Muscle of arm (tissue), 12 donors: ENCODE data around the gene FSD1. TPM values are rescaled to one million over a fixed set of nuclear protein-coding genes. Genes with fewer than 3 reads are reported as not detected.
"Not testable (repeated sequence)": the region's sequence is repeated elsewhere in the genome, so short reads cannot be mapped to it uniquely, and the experiment has no call there.

Source experiments
- DNase-seq: peaks from one replicate; pipeline ENCODE4 v3.0.0-alpha.2; 2013
- polyA plus RNA-seq, 12 donors: library from polyadenylated mRNA; unstranded; fragments of 120-200 nt; gene quantifications; one replicate each; pipeline ENCODE4 v1.2.1, GENCODE V29; 2013; ENCODE audit not compliant: insufficient read length in 12 of 12

The FSD1 gene
- polyA plus RNA-seq, 12 donors: 0.88 to 13.6 (median 2.2) TPM; not detected in 1

DNA sequence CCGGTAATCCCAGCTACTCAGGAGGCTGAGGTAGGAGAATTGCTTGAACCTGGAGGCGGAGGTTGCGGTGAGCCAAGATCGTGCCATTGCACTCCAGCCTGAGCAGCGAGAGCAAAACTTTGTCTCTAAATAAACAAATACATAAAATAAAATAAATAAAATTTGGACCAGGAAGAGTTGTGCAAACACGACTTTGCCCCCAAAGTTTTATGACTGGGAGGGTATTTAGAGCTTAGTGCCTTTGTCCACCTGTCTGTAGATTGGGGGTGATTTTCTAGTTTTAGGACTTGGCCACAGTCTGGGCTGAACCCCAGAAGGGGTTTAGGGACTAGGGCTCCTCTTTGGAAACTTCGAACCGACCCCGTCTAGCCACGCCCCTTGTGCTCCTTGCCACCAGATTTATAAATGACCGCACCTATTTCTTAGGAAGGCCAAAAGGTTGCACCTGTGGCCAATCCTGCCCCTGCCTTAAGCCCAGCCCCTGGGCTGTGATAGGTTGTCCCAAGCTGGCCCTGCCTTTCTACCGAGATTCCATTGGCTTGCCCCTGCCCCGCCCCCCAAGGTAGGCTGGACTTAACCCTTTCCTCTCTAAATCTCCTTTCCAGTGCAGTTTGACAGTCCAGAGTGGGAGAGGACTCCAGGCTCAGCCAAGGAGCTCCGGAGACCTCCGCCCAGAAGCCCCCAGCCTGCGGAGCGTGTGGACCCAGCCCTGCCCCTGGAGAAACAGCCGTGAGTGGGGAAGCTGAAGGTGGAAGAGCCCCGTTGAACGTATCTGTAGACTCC, 20.0 kb upstream of the FSD1 start:
- no peak for DNase-seq

DNA sequence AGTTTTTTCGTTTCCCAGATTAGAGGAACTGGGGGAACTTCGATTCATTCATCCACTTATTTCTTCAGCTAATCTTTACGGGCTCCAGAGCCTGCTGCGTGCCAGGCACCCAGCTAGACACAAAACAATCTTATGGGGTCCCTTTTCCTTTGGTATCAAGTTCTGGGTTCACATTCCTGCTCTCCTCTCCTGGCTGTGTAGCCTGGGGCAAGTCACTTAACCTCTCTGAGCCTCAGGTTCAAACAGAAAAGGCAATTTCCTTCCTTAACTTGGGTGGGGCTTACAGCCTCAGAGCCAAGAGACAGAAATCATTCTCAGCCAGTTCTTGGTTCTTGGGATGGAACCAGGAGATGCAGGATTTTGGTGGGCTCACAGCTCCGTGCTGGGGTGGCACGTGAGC, 19.4 kb upstream of the FSD1 start:
- DNase-seq: no peak

DNA sequence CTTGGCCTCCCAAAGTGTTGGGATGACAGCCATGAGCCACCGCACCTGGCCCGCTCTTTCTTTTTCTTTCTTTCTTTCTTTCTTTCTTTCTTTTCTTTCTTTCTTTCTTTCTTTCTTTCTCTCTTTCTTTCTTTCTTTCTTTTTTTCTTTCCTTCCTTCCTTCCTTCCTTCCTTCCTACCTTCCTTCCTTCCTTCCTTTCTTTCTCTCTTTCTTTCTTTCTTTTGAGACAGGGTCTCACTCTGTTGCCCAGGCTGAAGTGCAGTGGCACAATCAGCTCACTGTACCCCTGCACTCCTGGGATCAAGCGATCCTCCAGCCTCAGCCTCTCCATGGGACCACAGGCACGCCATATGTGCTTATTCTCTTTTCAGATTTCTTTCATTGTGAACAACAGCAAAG, 18.3 kb upstream of the FSD1 start:
- DNase-seq: not testable (repeated sequence)

DNA sequence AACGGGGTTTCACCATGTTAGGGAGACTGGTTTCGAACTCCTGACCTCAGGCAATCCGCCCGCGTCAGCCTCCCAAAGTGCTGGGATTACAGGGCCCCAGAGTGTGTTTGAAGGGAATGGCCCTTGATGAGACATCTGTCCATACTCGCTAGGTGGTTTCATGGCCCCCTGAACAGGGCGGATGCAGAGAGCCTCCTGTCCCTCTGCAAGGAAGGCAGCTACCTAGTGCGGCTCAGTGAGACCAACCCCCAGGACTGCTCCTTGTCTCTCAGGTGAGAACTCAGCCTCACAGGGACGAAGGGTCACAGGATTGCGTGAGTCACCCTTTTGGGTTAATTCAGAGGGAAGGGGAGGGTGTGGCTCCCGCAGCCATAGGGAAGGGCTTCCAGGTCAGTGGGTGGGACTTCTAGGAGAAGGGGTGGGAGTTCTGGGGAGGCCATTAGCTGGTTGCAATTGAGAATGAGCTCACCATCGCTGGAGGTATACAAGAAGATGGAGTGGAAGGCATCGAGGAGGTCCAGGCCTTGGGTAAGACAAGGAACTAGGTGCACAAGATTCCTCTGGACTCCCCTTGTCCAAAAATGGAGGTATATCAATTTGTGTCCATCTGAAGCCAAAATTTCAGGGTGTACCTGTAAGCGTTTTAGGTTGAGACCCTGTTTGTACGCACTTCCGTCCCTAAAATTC, 16.2 kb upstream of the FSD1 start:
- no peak for DNase-seq

DNA sequence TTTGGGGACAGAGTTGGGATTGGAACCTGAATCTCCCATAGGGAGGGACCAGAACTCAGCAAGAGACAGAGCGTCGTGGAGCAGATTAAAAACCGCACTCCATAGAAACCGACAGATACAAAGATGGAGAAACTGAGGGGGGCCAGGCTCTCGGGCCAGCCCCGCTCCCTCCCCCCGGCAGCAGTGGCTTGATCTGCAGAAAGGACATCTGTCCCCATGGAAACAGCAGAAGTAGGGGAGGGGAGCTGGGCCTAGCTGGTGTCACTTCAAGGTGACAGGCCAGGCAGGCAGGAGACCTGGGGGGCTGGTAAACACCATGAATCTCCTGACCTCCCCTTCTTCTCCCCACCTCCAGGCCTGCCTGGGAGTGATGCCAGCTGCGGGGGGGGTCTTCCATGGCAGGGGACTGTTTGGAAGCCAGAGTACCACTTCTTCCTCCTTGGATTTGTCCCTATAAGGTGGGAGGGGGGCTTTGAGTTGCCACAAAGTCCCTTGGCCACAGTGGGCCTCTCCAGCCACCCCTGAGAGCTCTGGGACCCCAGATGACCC, 13.1 kb upstream of the FSD1 start:
- DNase-seq: no peak

DNA sequence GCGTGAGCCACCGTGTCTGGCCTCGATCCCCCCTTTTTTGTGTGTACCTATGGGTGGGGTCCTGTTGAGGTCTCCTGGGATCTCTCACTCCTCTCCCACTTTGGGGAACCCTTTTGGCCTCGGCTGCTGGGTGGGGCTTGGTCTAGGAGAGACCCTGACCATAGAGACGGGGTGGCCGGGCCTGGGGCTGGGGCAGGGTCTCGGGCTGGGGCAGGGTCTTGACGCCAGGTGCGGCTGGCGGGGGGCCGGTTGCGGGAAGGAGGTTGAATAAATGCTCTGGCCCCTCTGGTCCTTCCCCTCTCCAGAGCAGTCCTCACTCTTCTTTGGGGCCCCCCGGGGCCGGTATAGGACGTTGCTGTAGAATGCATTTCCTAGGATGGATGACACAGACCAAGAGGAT, 11.9 kb upstream of the FSD1 start:
- DNase-seq: no peak

DNA sequence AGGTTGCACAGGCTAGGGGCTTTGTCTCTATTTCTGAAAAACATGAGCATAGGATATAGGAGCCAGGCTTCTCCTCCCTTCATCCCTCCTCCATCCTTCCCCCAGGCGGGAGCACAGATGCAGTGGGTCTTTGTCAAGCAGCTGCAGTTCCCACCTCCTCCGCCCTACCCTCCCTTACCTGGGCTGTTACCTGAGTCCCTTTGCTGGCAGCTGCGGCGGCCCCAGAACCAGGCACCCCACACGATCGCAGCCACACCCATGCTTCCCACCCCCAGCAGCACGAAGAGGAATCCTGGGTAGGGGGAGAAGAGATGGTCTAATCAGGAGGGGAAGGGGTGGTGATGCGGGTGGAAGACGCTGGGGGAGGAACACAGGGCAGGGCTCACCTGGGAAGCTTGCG, 10.0 kb upstream of the FSD1 start:
- no peak for DNase-seq

DNA sequence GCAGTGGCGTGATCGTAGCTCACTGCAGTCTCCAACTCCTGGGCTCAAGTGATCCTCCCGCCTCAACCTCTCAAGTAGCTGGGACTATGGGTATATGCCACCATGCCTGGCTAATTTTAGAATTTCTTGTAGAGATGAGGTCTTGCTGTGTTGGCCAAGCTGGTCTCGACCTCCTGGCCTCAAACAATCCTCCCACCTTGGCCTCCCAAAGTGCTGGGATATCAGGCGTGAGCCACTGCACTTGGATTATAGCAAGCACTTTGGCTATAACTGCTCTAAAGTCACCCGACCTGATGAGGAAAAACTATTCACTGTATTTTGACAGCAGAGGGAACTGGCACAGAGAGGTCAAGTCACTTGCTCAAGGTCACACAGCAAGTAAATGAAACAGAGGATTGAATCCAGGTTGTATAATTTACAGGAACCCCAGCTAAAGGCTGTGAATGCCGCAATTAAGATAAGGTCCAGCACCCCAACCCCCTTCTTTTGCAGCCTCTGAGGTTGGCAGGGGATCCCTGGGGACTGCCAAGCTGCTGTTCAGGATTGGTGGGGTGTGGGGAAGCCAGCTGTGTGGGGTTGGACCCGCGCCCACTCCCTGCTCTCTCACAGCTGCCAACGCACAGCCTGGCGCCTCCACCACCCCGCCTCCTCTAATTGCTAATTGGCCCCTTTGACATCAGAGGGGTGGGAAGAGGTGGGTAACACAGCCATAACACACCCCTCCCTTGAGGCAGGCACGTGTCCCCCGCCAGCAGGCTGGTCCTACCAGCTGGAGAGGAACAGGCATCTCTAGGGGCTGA, 8.2 kb upstream of the FSD1 start:
- DNase-seq: peak; percentile 28

DNA sequence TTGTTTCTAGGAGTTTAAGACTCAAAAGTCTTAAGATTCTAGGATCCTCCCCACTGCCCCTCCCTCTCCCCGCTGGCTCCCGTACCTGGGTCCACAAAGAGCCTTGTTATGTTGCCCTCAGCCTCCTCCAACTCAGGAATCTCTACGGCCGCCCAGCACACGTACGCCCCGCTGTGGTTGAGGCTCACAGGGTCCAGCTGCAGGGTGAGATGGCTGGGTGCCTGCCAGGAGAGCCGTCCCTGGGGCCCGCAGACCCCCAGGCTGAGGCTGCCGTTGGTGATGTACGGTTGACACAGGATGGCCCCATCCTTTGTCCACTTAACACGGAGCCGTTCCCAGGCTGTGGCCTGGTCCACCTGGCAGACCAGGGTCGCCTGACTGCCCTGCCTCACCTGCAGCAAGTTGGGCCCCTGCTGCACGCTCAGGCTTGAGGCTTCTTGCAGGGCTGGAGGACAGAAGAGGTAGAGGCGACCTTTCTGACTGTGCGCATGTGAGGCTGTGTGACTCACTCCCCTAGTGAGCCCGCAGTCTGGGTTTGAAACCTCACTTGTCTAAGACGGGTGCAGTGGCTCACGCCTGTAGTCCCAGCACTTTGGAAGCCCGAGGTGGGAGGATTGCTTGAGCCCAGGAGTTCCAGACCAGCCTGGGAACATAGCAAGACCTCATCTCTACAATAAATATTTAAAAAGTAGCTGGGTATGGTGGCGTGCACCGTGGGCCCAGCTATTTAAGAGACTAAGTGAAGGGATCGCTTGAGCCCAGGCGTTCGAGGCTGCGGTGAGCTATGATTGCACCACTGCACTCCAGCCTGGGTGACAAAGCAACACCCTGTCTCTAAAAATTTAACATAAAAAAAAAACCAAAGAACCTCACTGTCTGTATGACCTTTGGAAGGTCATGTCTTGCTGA, 6.2 kb upstream of the FSD1 start:
- DNase-seq: no peak

DNA sequence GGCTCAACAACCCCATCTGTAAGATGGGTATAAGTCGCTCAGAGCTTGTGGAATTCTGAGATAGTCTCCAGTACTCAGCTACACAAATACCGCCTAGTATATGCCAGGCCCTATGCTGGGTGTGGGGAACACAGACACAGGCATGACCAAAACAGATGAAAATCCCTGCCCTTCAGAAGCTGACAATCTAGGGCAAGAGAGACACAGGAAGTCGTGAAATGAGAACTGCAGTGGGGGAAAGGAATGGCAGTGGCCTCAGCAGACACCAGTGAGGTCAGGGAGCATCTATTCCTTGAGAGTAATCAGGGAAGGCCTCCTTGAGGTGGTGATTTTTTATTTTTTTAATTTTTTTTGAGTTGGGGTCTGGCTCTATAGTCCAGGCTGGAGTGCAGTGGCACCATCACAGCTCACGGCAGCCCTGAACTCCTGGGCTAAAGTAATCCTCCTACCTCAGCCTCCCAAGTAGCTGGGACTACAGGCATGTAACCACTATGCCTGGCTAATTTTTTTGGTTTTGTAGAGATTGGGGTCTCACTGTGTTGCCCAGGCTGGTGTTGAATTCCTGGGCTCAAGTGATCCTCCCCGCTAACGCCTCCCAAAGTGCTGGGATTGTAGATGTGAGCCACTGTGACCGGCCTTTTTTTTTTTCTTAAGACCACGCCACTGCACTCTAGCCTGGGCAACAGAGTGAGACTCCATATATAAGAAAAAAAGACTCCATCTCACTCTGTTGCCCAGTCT, 5.4 kb upstream of the FSD1 start:
- DNase-seq: no peak

DNA sequence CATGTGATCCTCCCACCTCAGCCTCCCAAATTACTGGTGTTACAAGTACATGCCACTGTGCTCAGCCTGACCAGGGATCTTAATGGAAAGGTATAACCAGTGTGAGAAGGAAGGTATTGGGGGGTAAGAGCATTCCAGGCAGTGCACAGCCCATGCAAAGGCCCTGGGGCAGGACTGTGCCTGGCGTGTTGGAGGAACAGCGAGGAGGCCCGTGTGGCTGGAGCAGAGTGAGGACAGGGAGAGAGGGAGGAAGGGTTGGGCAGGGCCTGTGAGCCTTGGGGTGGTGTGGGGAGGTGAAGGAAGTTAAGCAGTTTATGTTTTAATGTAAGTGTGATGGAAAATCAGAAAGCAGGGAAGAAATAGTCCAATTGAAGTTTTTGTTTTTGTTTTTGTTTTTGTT, 3.8 kb upstream of the FSD1 start:
- DNase-seq: no peak

DNA sequence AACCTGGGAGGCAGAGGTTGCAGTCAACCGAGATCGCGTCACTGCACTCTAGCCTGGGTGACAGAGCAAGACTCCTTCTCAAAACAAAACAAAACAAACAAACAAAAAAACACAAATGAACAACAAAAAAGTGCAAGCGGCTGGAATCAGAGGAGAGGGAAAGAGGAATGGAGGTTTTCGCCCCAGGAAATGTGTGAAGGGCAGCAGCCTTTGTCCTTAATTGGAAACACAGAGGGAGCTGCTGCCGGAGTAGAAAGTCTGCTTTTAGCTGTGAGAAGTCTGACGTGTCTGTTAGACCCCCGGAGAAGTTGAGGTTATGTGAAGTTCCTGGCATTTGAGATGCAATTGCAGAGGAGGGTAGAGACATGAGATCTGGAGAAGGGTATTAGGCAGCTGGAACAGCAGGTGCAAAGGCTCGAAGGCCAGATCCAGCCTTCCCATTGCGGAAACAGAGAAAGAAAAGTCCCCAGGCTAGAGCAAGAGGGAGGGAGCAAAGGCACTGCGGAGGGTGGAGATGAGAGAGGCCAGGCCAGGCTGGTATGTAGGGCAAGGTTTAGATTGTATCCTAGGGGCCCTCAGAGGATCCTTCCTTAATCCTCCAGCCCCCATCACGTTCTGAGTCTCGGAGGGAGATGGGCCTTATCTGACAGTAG, 2.7 kb upstream of the FSD1 start:
- DNase-seq: no peak

DNA sequence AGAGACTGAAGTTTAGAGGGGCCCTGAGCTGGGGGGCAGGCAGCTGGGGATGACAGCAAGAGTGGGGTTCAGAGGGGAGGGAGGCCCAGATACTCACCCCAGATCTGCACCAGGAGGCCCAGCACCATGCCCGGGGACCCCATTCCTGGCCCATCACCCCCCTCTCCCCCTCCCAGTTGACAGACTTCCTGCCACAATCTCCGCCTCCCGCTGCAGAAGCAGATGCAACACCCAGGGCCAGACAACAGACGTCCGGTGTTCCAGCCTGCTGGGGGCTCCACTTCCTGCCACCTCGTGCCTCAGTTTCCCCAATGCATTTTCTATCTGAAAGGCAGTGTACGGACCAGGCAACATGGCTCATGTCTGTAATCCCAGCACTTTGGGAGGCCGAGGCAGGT, 2.2 kb upstream of the FSD1 start, which contains the start of gene TMIGD2:
Gene TMIGD2, minus strand, starts transcription at position 147 of the 398 bp plus-strand sequence. Its CDS starts 4 bp downstream, at position 143.
- DNase-seq: no peak

DNA sequence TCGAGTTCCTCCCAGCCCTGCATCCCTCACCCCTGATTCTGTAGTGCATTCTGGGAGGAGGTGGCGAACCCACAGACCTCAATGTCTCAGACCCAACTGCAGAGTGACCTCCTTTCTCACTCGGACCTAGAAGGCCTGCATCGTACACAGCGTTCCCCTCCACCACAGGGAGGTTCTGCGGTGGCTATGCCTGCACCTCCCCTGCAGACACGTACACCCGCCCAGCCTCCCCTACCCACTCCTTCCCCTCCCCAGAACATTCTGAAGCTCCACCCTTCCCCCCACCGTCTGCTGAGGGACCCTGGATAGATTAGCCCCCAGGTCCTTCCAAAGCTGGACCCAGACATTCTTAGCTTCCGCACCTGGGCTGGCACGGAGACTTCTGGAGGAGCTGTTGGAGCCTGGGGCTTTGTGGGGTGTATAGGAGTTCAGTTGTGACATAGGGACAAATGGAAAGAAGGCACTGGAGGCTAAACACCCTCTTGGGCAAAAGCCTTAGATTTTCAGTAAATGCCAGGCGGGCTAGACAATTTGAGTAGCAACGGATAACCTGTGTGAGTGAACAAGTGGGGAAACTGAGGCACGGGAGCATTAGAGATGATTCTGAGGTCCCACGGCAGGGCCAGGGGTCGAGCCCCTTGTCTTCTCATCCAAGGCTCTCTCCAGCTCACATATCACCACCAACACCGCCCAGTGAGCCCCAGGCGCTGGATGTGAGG, 420 bp upstream of the FSD1 start:
- no peak for DNase-seq

DNA sequence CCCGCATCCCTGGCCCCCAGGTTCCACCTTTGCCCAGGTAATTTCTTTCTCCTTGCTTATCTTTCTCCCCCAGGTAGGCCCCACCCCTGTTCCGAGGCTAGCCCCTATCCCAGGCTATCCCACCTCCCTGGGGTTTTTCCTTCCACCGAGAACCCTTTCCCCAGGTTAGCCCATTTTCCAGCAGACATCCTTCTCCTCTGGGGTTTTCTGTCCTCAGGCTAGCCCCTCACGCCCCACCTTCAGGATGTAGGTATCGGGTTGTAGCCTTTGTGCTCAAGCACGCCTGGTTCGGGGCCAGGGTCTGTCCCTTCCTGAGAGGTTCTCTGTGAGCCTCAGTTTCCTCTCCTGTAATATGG, 837 bp downstream of the FSD1 start:
- no peak for DNase-seq

DNA sequence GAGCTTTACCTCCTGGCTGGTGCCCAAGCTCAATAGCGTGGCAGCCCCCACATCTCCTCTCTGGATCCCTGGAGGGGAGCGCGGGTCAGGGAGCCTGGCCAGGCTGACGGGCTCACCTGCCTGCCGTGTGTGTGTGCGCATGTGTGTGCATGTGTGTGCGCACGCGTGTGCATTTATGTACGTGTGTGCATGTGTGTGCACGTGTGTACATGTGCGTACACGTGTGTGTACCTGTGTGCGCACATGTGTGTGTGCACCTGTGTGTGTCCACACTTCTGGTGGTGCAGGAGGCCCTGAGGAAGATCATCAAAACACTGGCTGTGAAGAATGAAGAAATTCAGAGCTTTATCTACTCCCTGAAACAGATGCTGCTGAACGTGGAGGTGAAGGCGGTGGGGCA, 1.3 kb downstream of the FSD1 start:
- no peak for DNase-seq

DNA sequence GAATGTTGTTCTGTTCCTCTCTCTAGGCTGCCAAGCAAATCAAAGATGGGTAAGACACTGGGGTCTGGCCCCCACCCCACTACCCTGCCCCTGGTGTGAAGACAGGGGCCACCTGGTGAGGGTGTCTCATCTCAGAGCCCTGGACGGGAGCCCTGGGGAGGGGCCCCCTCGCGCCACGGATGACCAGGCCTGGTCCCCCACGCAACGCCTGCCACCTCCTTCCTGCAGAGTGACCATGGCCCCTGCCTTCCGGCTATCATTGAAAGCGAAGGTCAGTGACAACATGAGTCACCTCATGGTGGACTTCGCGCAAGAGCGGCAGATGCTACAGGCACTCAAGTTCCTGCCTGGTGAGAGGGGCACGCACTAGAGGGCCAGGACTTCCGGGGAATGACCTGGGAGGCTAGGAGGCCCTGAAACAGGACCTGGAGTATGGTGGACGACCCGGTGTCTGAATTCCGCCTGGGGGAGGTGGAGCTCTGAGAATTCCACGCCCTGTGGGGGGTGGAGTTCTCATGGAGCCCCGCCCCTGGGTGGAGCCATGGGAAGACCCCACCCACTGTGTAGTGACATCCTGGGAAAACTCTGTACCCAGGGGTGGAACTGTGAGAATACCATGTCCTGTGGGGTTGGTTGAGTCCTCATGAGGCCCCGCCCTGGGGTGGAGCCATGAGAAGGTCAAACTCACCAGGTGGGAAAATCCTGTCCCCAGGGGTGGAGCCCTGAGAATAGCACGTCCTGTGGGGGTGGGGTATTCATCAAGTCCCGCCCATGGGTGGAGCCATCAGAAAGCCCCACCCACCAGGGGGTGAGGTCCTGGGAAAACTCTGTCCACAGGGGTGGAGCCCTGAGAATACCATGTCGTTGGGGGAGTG, 6.1 kb downstream of the FSD1 start:
- DNase-seq: no peak

DNA sequence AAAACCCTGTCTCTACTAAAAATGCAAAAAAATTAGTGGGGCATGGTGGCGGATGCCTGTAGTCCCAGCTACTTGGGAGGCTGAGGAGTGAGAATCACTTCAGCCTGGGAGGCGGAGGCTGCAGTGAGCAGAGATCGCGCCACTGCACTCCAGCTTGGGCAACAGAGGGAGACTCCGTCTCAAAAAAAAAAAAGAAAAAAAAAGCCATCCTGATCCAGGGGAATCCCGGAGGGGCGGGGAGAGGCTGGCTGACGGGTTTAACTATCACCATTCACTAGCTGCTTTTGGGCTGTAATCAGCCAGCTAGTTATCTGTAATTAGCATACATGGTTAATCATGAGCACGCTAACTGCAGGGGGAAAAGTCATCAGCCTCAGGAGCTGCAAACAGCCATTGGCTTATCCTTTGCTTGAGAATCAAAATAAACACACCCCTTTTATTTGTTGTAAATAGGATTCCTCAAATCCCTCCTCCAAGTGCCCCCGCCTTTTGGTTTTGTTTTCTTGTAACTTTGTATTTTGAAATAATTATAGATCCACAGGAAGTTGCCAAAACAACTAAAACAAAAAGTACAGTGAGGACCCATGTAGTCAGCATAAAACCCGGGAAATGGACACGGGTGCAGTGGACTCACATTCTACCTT, 9.6 kb downstream of the FSD1 start:
- DNase-seq: no peak
